Adrenal gland (tissue), 5 donors: Measurements from ENCODE around the gene SYNDIG1.

ENCODE experiments used
- CTCF ChIP-seq, 6 experiments: fragments of 450-650 bp in 4 of 6; fragments of 200-600 bp in 2 of 6; sonication (generic) in 1 of 6; IDR thresholded peaks; 1 replicate in 5 of 6; 2 replicates in 1 of 6; pipeline versions ENCODE4 v1.5.1 to v1.8.0; 2016 to 2021; ENCODE audit warnings: antibody characterized with exemption in 6 of 6, mild to moderate bottlenecking in 2 of 6, moderate library complexity in 1 of 6
- POLR2A ChIP-seq, 2 donors: fragments of 450-650 bp; IDR thresholded peaks; one replicate each; pipeline ENCODE4 v1.6.1; 2017; ENCODE audit warnings: antibody characterized with exemption in 2 of 2, mild to moderate bottlenecking in 2 of 2, moderate library complexity in 1 of 2
- donor health status: DM: no; HTN: no; CAD: no.

- TF ChIP-seq CTCF (IDR thresholded peaks at IDR 0.05) (no peak), POLR2A (IDR thresholded peaks at IDR 0.05) (no peak)
These were observed 17.8 kb downstream of the SYNDIG1 start for GRCh38 chr20:24487240-24487639.
